ENCODE measurements around the gene PSORS1C2. TPM values are rescaled to one million over a fixed set of nuclear protein-coding genes. Genes with fewer than 3 reads are reported as not detected.

The PSORS1C2 gene
- total and polyA plus RNA-seq, 4 experiments from 2014 or later: not detected

GRCh38 chr6:31158863-31159855, 20.3 kb upstream of the PSORS1C2 start:
- peak in 4 of 5 donors; percentile 8 to 26 (median 20) for DNase-seq
- intact Hi-C loops (cut with micrococcal nuclease): loop anchor here (1.0 to 2.0 kb wide), 6 partner anchors 21 to 542 kb away; partner anchors contain the start of genes HLA-B, MRPS18B and PPP1R10
- peaks cover 14 to 34% (median 24%) of the 10 kb centered on the region in 4 donors for H3K4me1 Mint-ChIP-seq
- peaks cover 7 to 9% of the 10 kb centered on the region in 2 donors for H3K36me3 Mint-ChIP-seq
- H3K9me3 ChIP-seq (ENCODE audit: control insufficient read depth in 1 of 2, low read length in 2 of 2): no peaks in the 10 kb centered on the region
- POLR2A ChIA-PET (ENCODE audit: partially characterized antibody): interaction anchor here (0.7 to 4.0 kb wide), 12 partner anchors 18 to 461 kb away, joined by 3 to 34 read pairs (median 4); no protein-coding TSS in a partner anchor
- no peaks in the 10 kb centered on the region for H3K27me3 ChIP-seq (ENCODE audit: insufficient read depth, low read length)
- peak overlapping the region; percentile 59 to 70 for H3K4me3 ChIP-seq (ENCODE audit: low read length in 2 of 2)
- no peaks in the 10 kb centered on the region for H3K9me3 Mint-ChIP-seq
- peak overlapping the region; percentile 69 for H3K27ac ChIP-seq (ENCODE audit: low read depth, low read length)
- no peaks in the 10 kb centered on the region for H3K27me3 Mint-ChIP-seq
- H3K27ac Mint-ChIP-seq: peak overlapping the region; percentile 75 to 95 (median 93)
- no peaks in the 10 kb centered on the region for H3K36me3 ChIP-seq (ENCODE audit: insufficient read depth, low read length)
- CTCF ChIA-PET (ENCODE audit: partially characterized antibody): interaction anchor here (0.6 to 2.6 kb wide), 11 partner anchors 10 to 283 kb away, joined by 3 to 13 read pairs (median 4); no protein-coding TSS in a partner anchor
- H3K4me1 ChIP-seq (ENCODE audit: insufficient read depth, low read length): peaks cover 22% of the 10 kb centered on the region
- peak overlapping the region; percentile 87 to 95 (median 90) for H3K4me3 Mint-ChIP-seq

- peaks cover 14 to 34% (median 24%) of the 10 kb centered on the region in 4 donors for H3K4me1 Mint-ChIP-seq
Observed at GRCh38 chr6:31158140-31158862, 19.4 kb upstream of the PSORS1C2 start, which contains the start of gene TCF19. TCF19 (plus strand) TSS chr6:31158589; CDS start chr6:31159470, 881 bp downstream.

GRCh38 chr6:31157513-31158139, 18.8 kb upstream of the PSORS1C2 start, which contains the start of gene CCHCR1:
CCHCR1 (minus strand) TSS chr6:31157802; CDS start chr6:31157600, 202 bp downstream.
- Mint-ChIP-seq H3K4me1 (peaks cover 13 to 34% (median 23%) of the 10 kb centered on the region in 4 donors), H3K9me3 (no peaks in the 10 kb centered on the region), H3K27me3 (no peaks in the 10 kb centered on the region), H3K36me3 (peaks cover 7 to 11% of the 10 kb centered on the region in 2 donors), H3K4me3 (peak within 1 kb of the TSS; percentile 87 to 95 (median 90)), H3K27ac (peak within 1 kb of the TSS; percentile 75 to 95 (median 93))
- intact Hi-C loops (cut with micrococcal nuclease): loop anchor here (1.0 to 2.0 kb wide), 6 partner anchors 20 to 541 kb away; partner anchors contain the start of genes HLA-B, MRPS18B and PPP1R10
- Histone ChIP-seq H3K4me3 (ENCODE audit: low read length in 2 of 2) (peak within 1 kb of the TSS; percentile 59 to 70), H3K9me3 (ENCODE audit: control insufficient read depth in 1 of 2, low read length in 2 of 2) (no peaks in the 10 kb centered on the region), H3K36me3 (ENCODE audit: insufficient read depth, low read length) (no peaks in the 10 kb centered on the region), H3K27me3 (ENCODE audit: insufficient read depth, low read length) (no peaks in the 10 kb centered on the region), H3K27ac (ENCODE audit: low read depth, low read length) (peak within 1 kb of the TSS; percentile 69), H3K4me1 (ENCODE audit: insufficient read depth, low read length) (peaks cover 22% of the 10 kb centered on the region)
- DNase-seq: no peak
- ChIA-PET CTCF (ENCODE audit: partially characterized antibody) (interaction anchor here (0.6 to 1.7 kb wide), 6 partner anchors 8 to 241 kb away, joined by 3 to 7 read pairs (median 4); no protein-coding TSS in a partner anchor), POLR2A (ENCODE audit: partially characterized antibody) (interaction anchor here (0.6 to 4.0 kb wide), 9 partner anchors 23 to 831 kb away, joined by 3 to 34 read pairs (median 3); partner anchors contain the start of gene TRIM39)

More at GRCh38 chr6:31158140-31158862, 19.4 kb upstream of the PSORS1C2 start, which contains the start of gene TCF19:
- no peaks in the 10 kb centered on the region for H3K27me3 ChIP-seq (ENCODE audit: insufficient read depth, low read length)
- Mint-ChIP-seq H3K9me3 (no peaks in the 10 kb centered on the region), H3K27me3 (no peaks in the 10 kb centered on the region), H3K36me3 (peaks cover 7 to 9% of the 10 kb centered on the region in 2 donors), H3K4me3 (peak within 1 kb of the TSS; percentile 87 to 95 (median 90)), H3K27ac (peak within 1 kb of the TSS; percentile 75 to 95 (median 93))
- peak within 1 kb of the TSS; percentile 69 for H3K27ac ChIP-seq (ENCODE audit: low read depth, low read length)
- intact Hi-C loops (cut with micrococcal nuclease): loop anchor here (1.0 to 2.0 kb wide), 6 partner anchors 21 to 542 kb away; partner anchors contain the start of genes HLA-B, MRPS18B and PPP1R10
- H3K9me3 ChIP-seq (ENCODE audit: control insufficient read depth in 1 of 2, low read length in 2 of 2): no peaks in the 10 kb centered on the region
- peak within 1 kb of the TSS; percentile 59 to 70 for H3K4me3 ChIP-seq (ENCODE audit: low read length in 2 of 2)
- peak; percentile 98 to 99 (median 98) for DNase-seq
- ChIA-PET CTCF (ENCODE audit: partially characterized antibody) (interaction anchor here (0.6 to 2.6 kb wide), 9 partner anchors 9 to 242 kb away, joined by 3 to 13 read pairs (median 5); no protein-coding TSS in a partner anchor), POLR2A (ENCODE audit: partially characterized antibody) (interaction anchor here (0.6 to 4.0 kb wide), 13 partner anchors 17 to 832 kb away, joined by 3 to 34 read pairs (median 4); partner anchors contain the start of gene TRIM39)
- H3K4me1 ChIP-seq (ENCODE audit: insufficient read depth, low read length): peaks cover 22% of the 10 kb centered on the region
- H3K36me3 ChIP-seq (ENCODE audit: insufficient read depth, low read length): no peaks in the 10 kb centered on the region

GRCh38 chr6:31156641-31157040, 17.8 kb upstream of the PSORS1C2 start:
- intact Hi-C loops (cut with micrococcal nuclease): no loop called here
- H3K4me3 ChIP-seq (ENCODE audit: low read length in 2 of 2): no peak overlapping the region

GRCh38 chr6:31154436-31154835, 15.6 kb upstream of the PSORS1C2 start:
- no peak overlapping the region for H3K27ac ChIP-seq (ENCODE audit: low read depth, low read length)
- DNase-seq: no peak
- Mint-ChIP-seq H3K9me3 (no peaks in the 10 kb centered on the region), H3K4me3 (no peak overlapping the region), H3K27ac (no peak overlapping the region), H3K27me3 (no peaks in the 10 kb centered on the region), H3K36me3 (peaks cover 16 to 17% of the 10 kb centered on the region in 2 donors), H3K4me1 (peaks cover 12 to 26% (median 19%) of the 10 kb centered on the region in 4 donors)
- H3K4me1 ChIP-seq (ENCODE audit: insufficient read depth, low read length): peaks cover 14% of the 10 kb centered on the region
- no peaks in the 10 kb centered on the region for H3K36me3 ChIP-seq (ENCODE audit: insufficient read depth, low read length)
- CTCF ChIA-PET (ENCODE audit: partially characterized antibody): interaction anchor here (1.3 kb wide), 1 partner anchor 37 kb away, joined by 3 read pairs; no protein-coding TSS in a partner anchor
- intact Hi-C loops (cut with micrococcal nuclease): no loop called here
- POLR2A ChIA-PET (ENCODE audit: partially characterized antibody): interaction anchor here (0.5 kb wide), 1 partner anchor 426 kb away, joined by 3 read pairs; no protein-coding TSS in a partner anchor
- no peak overlapping the region for H3K4me3 ChIP-seq (ENCODE audit: low read length in 2 of 2)
- no peaks in the 10 kb centered on the region for H3K9me3 ChIP-seq (ENCODE audit: control insufficient read depth in 1 of 2, low read length in 2 of 2)
- H3K27me3 ChIP-seq (ENCODE audit: insufficient read depth, low read length): no peaks in the 10 kb centered on the region

More at GRCh38 chr6:31156641-31157040, 17.8 kb upstream of the PSORS1C2 start:
- H3K27me3 Mint-ChIP-seq: no peaks in the 10 kb centered on the region
- Histone ChIP-seq H3K27ac (ENCODE audit: low read depth, low read length) (no peak overlapping the region), H3K27me3 (ENCODE audit: insufficient read depth, low read length) (no peaks in the 10 kb centered on the region), H3K9me3 (ENCODE audit: control insufficient read depth in 1 of 2, low read length in 2 of 2) (no peaks in the 10 kb centered on the region), H3K36me3 (ENCODE audit: insufficient read depth, low read length) (no peaks in the 10 kb centered on the region), H3K4me1 (ENCODE audit: insufficient read depth, low read length) (peaks cover 22% of the 10 kb centered on the region)
- POLR2A ChIA-PET (ENCODE audit: partially characterized antibody): interaction anchor here (1.0 kb wide), 1 partner anchor 40 kb away, joined by 3 read pairs; no protein-coding TSS in a partner anchor
- H3K36me3 Mint-ChIP-seq: peaks cover 7 to 12% of the 10 kb centered on the region in 2 donors
- H3K4me3 Mint-ChIP-seq: peak overlapping the region in 2 of 8 donors; percentile 34 to 88
- DNase-seq: no peak
- H3K4me1 Mint-ChIP-seq: peaks cover 13 to 34% (median 23%) of the 10 kb centered on the region in 4 donors
- CTCF ChIA-PET (ENCODE audit: partially characterized antibody): interaction anchor here (1.4 to 2.0 kb wide), 2 partner anchors 9 to 11 kb away, joined by 3 to 5 read pairs; no protein-coding TSS in a partner anchor
- peak overlapping the region in 2 of 7 donors; percentile 10 to 67 for H3K27ac Mint-ChIP-seq
- no peaks in the 10 kb centered on the region for H3K9me3 Mint-ChIP-seq

- Histone ChIP-seq H3K27ac (ENCODE audit: low read depth, low read length) (no peak overlapping the region), H3K4me3 (ENCODE audit: low read length in 2 of 2) (no peak overlapping the region), H3K36me3 (ENCODE audit: insufficient read depth, low read length) (no peaks in the 10 kb centered on the region), H3K4me1 (ENCODE audit: insufficient read depth, low read length) (peaks cover 5% of the 10 kb centered on the region), H3K9me3 (ENCODE audit: control insufficient read depth in 1 of 2, low read length in 2 of 2) (no peaks in the 10 kb centered on the region), H3K27me3 (ENCODE audit: insufficient read depth, low read length) (no peaks in the 10 kb centered on the region)
- no peaks in the 10 kb centered on the region for H3K27me3 Mint-ChIP-seq
- peaks cover 2 to 11% (median 6%) of the 10 kb centered on the region in 4 donors for H3K4me1 Mint-ChIP-seq
- POLR2A ChIA-PET (ENCODE audit: partially characterized antibody): interaction anchor here (0.9 kb wide), 1 partner anchor 215 kb away, joined by 4 read pairs; no protein-coding TSS in a partner anchor
- no peaks in the 10 kb centered on the region for H3K9me3 Mint-ChIP-seq
- H3K36me3 Mint-ChIP-seq: peaks cover 12 to 17% of the 10 kb centered on the region in 2 donors
- no peak for DNase-seq
- intact Hi-C loops (cut with micrococcal nuclease): no loop called here
- CTCF ChIA-PET (ENCODE audit: partially characterized antibody): no interaction called here
- H3K27ac Mint-ChIP-seq: peak overlapping the region in 1 of 7 donors; percentile 43
- H3K4me3 Mint-ChIP-seq: no peak overlapping the region
Observed at GRCh38 chr6:31152781-31153180, 13.9 kb upstream of the PSORS1C2 start.

Data from CD4-positive, alpha-beta memory T cell (primary cell).